T-helper 2 cell (primary cell): ENCODE data around the gene RASA4B.
"Not testable (repeated sequence)": the region's sequence is repeated elsewhere in the genome, so short reads cannot be mapped to it uniquely, and the experiment has no call there.

ENCODE experiments used
- DNase-seq, 5 experiments: peaks; one replicate each; pipeline versions ENCODE4 v3.0.0 to v3.0.0-alpha.2; 2012 to 2022

Gene RASA4B

DNA sequence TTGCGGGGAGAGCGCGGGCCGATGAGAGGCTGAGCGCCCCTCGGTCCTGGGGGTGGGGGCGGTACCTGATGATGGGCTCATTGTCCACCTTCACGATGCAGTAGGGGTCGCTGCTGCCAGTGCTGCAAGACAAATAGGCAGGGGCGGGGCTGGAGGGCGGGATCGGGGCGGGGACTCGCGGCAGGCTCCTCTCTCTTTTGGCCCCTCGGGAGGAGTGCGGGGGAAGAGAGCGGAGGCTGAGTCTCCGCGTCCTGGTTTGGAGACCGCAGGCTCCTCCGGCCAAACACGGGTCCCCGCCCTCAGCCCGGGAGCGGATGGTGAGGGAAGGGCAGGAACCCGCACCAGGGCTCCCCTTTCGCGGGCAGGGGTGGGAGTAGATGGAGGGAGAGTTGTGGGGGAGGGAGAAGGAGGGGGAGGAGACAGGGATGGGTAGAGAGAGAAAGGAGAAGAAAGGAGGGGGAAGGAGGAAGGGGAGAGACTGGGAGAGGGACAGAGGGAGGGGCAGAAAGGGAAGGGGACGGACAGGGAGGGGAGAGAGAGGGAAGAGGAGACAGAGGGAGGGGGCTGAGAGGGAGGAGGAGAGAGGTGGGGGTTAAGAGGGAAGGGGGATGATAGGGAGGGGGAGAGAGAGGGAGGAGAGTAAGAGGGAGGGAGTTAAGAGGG lies 5.6 kb downstream of the RASA4B start:
- not testable (repeated sequence) for DNase-seq

DNA sequence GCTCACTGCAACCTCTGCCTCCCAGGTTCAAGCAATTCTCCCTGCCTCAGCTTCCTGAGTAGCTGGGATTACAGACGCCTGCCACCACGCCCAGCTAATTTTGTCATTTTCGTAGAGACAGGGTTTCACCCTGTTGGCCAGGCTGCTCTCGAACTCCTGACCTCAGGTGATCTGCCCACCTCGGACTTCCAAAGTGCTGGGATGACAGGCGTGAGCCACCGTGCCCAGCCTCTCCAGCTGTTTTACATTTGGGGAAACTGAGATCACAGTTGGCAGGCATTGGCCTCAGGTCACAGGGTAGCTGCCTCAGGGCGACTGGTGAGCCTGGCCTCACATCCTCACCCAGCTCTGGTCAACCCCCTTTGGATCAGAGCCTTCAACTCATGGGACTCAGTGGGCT lies 7.0 kb downstream of the RASA4B start:
- not testable (repeated sequence) for DNase-seq

DNA sequence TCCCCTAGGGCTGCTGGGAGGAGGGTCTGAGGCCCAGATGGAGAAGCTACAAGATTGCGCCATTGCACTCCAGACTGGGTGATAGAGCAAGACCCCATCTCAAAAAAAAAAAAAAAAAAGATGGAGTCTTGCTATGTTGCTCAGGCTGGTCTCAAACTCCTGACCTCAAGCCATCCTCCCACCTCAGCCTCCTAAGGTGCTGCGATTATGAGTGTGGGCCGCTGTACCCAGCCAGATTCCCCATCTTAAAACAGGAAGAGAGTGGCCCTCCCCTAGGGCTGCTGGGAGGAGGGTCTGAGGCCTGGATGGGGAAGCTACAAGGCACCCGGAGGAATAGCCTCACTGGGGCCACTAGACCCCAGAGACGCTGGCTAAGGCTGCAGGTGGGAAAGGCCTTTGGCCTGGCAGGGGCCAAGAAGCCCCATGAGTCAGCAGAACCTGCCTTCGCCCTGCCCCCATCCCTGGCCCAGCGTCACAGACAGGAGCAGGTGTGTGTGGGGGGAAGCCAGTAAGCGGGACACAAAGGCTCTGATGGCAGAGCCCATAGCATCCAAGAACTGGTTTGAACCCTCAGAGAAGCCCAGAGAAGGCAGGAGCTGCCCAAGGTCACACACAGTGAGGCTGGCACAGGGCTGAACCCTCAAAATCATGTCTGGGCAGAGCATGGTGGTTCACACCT lies 10.0 kb downstream of the RASA4B start:
- not testable (repeated sequence) for DNase-seq

DNA sequence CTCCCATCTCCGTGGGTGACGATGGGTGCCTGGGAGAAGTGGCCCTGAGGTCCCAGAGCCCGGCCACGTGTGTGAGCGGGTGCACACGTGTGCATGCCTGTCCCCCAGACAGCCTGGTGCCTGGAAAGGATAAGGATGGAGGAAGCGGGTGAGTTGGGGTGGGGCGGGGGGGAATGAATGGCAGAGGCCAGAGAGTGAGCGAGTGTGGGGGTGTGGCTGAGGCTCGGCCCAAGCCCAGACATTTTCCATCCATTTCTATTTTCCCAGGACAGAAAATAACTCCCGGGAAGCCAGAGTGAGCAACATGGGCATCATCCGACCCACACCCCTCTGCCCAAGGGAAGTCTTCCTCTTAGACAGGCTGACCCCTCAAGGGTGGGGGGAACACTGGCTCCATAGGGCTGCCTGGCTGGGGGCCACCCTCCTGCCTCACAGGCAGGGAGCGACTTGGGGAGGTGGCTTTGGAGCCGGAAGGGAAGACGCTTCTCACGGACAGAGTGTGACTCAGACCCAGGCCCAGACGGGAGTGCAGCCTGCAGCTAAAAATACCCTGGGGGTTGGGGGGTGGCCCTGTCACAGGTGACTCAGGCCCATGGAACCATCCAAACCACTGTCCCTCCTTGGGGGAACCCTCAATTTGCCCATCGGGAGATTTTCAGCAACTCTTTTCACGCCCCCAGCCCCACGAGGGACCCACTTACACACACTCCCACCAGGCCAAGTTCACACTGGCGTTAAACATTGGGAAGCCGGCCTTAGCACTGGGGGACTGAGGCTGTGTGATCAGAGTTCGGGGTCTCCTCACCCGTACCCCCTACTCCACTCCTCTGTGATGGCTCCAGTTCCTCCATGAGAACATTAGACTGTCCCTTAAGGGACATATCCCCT lies 12.0 kb downstream of the RASA4B start:
- DNase-seq = not testable (repeated sequence)

DNA sequence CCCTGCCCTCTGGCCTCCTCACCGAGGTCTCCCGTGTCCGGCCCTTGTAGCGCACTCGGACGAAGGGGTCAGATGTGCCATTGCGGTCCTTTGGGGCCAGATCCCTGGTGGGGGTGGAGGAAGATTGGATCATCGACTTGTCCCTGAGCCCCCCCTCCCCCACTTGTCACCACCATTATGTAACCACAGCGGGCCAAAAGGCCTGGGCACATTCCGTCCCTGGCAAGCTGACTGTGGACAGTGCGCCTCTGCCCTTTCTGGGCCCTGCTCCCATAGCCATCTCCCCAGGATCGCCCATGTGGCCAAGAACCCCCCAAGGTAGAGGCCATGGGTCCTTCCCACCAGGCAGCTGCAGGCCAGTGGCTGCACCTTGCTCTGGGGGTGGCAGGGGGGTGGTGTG lies 14.4 kb downstream of the RASA4B start:
- not testable (repeated sequence) for DNase-seq

DNA sequence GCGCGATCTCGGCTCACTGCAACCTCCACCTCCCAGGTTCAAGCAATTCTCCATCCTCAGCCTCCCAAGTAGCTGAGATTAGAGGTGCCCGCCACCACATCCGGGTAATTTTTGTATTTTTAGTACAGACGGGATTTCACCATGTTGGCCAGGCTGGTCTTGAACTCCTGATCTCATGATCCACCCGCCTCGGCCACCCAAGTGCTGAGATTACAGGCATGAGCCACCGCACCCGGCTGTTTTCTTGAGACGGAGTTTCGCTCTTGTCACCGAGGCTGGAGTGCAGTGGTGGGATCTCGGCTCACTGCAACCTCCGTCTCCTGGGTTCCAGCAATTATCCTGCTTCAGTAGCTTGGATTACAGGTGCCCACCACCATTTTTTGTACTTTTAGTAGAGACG lies 19.3 kb downstream of the RASA4B start:
- not testable (repeated sequence) for DNase-seq

DNA sequence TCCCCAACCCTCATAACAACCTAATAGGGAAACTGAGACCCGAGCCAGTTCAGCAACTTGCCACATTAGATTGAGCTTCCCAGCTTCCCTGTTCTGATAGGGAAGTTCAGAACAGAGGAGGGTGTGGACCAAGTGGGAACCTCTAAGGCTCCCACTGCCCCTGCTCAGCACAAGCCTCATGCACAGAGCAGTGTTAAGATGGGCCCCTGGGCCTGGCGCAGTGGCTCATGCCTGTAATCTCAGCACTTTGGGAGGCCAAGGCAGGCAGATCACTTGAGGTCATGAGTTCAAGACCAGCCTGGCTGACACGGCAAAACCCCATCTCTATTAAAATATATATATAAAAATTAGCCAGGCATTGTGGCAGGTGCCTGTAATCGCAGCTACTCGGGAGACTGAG lies 20.3 kb downstream of the RASA4B start:
- DNase-seq = not testable (repeated sequence)

DNA sequence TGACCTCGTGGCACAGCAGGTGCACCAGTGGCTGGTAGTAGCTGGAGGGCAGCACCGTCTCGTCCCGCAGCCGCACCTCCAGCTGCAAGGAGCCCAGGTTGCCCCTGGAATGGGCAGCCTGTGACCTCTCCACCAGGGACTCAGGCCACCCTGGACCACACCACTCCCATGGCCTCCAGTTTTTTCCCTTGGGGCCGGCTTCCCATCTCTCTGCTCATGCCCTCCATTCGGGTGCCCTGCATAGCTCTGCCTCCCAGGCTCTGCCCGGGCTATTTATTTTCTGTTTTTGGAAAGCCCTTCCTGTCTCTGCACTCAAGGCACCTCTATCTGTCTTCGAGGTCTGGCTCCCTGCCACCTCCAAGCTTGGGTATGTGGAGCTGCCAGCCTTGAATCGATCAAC lies 20.7 kb downstream of the RASA4B start:
- not testable (repeated sequence) for DNase-seq

DNA sequence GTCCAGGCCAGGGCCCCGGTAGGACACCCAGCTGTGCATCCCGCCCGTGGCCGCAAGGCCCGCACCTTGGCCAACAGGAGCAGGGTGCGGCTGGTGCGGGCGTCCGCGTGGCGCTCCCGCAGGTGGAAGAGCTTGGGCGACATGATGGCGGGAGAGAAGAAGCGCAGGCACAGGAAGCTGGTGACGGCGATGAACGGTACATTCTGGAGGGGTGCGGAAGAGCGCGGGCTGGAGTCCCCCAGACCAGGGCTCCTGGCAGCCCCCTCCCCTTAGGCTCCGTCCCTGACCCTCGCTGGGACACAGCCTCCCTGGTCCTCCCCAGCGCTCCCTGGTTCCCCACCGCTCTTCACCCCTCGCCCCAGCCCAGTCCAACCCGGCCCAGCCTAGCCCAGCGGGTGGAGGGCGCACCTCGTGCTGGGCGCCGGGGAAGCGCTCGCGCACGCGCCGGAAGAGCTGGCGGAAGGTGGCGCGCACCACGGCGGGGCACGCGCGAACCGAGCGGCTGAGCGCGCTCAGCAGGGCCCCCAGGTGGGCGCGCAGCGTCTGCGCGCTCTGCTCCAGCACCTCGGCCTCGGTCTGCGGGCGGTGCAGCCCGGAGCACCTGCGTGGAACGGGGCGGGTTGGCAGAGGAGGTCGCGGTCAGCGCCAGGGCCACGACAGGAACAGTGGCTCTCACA lies 23.0 kb downstream of the RASA4B start:
- not testable (repeated sequence) for DNase-seq

DNA sequence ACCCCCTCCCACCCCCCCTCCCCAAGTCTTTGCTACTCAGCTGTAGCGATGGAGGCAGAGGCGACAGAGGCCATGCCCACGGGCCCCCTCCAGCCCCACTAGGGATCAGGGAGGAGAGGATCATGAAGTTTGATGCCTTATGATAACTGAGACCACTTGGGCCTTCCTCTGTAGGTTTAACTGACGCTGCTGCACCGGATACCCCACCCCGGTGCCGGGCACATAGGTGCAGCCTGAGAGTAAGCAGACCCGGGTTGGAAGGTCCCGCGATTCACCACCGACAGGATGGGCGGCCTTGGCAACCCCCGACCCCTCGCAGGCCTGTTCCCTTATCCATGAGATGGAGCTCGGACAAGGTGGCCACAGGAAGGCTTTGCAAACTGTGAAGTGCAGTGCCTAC lies 23.6 kb downstream of the RASA4B start:
- DNase-seq = not testable (repeated sequence)

DNA sequence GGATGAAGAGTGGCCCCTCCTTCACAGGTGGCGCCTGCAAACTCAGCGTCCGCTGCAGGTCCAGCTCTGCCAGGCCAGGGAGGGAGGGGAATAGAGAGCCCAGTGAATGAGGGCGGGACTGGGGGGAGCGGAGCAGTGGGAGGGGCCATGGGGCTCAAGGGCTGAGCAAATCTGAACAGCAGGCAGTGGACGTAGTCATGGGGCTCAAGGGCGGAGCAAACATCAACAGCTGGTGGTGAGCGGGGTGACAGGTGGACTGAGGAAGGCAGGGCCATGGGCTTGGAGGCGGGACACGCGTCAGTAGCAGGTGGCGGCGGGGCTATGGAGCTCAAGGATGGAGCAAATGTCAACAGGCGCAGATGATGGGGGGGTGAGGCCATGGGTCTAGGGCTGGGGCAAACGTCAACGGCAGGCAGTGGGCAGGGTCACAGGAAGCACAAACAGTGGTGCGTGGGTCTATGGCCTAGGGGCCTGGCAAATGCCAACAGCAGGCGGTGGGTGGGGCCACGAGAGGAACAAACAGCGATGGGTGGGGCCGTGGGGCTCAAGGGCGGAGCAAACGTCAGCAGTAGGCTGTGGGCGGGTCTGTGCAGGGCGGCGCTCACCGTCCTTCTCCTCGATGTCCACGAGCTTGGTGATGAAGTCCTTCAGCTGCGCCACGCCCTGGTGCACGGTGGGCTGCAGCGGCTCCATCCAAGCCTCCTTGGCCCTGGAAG lies 24.2 kb downstream of the RASA4B start:
- DNase-seq = not testable (repeated sequence)

DNA sequence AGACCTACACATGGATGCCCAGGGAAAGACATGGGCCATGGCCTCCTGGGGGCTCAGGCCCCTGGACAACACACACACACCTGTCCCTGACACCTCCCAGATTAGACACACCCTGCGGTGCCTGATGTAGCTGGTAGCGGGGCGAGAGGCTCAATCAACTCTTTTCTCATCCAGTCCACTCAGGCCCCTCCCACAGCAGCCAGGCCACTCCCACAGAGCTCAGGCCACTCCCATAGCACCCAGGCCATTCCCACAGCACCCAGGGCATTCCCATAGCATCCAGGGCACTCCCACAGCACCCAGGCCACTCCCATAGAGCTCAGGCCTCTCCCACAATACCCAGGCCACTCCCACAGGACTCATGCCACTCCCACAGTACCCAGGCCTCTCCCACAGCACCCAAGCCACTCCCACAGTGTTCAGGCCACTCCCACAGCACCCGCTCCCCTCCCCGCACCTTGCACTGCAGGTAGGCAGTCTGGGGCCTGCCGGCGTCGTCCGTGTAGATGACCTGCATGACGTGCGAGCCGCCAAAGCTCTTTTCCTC lies 27.0 kb downstream of the RASA4B start:
- peak in 4 of 5 experiments; percentile 39 to 48 (median 45) for DNase-seq

DNA sequence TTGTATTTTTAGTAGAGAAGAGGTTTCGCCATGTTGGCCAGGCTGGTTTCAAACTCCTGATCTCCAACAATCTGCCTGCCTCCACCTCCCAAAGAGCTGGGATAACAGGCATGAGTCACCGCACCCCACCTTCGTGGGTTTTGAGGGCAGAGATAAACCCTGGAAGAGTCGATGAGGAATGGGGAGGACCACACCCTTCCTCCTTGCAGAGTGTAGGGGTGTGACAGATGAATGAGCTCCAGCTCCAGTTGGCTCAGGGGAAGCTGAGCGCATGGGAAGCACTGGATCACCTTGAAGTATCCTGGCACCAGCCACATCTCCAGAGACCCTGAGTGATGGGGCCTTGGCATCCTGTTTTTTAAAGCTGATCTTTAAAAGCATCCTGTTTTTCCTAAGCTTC lies 33.3 kb downstream of the RASA4B start:
- DNase-seq = not testable (repeated sequence)

DNA sequence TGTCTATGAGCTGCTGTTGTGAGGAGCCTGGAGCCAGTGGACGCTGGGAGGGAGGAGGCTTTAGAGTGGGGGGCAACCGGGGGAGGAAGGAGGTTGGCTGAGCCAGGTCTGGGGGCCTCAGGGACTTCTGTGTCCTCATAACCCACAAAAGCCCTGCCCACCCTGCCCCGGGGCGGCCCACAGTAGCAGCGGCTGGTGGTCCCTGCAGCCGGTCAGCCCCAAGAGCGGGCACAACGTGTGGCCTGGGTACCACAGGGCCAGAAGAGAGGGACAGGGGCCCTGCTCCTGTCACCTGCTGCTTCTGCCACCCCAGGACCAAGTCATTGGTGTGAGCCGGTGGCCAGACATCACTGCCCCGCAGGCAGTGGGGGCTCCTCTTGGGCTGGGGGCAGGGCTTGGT lies 35.6 kb downstream of the RASA4B start:
- DNase-seq = not testable (repeated sequence)

DNA sequence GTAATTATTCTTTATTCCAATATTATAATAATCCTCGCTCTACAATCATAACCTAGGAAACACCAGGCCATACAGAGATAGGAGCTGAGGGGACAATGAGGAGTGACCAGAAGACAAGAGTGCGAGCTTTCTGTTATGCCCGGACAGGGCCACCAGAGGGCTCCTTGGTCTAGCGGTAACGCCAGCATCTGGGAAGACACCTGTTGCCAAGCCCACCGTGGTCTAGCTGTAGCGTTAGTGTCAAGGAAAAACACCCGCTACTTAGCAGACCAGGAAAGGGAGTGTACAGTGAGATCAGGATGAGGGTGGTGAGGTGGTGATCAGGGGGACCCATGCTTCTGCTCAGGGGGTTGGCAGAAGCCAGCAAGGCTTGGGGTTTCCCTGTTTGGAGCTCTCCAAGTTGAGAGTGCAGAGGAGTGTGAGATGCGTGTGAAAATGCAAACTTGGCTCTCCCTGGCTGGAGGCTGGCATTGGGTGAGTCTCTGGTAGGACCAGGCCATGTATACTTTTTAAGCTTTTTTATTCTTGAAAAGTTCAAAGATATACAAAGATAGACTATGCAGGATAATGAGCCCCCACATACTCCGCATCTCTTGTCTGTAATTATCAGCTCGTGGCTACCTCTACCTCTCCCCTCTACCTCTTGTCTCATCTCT lies 37.5 kb downstream of the RASA4B start:
- DNase-seq = not testable (repeated sequence)

DNA sequence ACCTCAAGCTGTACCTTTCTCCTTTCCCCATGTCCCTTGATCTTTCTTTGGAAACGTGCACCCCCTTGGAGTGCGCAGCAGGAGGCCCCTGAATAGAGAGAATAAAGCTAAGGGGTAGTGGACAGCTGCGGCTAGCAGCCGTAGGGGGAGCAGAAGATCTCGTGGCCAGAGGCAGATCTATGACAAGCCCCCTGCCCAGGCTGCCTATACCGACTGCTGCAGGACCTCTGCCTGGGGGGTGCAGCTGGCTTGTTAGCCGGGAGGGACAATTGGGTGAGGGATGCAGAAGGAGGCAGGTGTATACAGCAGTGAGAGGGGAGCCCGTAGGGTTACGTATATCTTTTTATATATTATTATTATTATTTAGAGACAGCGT lies 38.4 kb downstream of the RASA4B start:
- not testable (repeated sequence) for DNase-seq

DNA sequence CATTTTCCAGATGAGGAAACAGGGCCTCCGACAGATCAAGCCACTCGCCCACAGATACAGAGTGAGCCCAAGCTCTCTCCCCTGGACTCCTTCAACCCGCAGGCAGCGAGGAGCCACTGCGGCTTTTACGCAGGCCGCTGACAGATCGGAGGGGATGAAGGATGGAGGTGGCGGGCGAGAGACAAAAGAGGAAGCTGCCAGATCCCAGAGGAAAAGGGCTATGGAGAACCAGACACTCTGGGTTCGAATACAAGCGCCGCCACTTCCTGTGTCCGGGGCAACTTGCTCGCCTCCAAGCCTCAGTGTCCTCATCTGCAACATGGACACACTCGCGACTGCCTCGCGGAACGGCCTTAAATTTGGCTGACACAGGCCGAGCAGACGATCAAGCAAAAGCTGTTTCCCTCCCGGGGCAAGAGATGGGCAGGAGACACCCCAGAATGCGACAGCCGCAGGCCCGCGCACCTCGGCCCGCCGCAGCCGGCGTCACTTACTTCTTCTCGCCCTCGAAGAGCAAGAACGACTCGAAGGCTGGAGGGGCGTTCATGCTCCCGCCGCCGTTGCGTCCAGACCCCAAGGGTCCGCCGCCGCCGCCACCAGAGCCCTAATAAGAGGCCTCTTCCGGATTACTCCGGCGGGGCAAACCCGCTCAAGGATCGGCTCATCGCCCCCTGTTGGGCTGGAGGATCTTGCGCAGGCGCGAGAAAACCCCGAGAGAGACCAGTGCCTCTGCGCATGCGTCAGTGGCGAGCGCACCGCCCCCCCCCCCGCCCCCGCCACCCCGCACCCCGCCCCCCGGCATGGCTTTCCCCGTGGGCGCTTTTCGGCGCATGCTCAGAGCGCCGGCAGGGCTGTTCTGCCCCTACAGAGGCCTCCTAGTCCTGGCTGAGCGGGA lies 39.0 kb downstream of the RASA4B start, which contains the start of gene POLR2J:
Gene POLR2J (minus strand): TSS at position 609 of the 895 bp plus-strand sequence. CDS start 62 bp downstream, at position 547.
- DNase-seq = peak; percentile 78 to 86 (median 81)

DNA sequence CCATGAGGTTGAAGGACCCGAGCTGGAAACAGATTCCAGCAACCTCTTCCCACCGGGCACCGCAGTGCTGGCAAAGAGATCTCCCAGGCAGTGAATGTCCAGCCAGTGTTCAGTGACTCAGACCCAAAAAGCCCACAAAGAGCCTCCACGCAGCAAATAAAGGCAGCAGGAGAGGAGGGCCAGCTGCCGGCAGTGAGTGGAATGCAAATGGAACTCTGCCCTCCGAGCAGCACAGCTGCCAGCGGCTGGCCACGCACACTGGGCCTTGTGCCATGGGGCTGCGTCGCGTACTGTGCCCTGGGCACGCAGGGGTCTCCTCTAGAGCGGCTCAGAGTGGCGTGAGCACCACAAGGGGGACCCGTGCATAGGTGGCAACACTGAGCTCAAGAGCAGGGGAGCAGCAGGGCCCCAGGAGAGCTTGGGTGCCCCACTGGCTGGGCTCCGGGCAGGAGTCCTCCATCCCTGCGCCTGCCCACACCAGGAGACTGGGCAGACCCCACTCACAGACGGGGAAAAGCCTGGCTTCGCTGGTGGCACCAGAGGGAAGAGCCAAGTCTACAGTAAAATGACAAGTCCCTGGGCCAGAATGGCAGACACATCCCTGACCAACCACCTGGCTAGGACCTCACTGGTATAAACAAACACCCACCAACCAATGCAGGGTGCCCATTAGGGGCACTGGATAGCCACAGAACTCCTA lies 42.7 kb downstream of the RASA4B start:
- not testable (repeated sequence) for DNase-seq

DNA sequence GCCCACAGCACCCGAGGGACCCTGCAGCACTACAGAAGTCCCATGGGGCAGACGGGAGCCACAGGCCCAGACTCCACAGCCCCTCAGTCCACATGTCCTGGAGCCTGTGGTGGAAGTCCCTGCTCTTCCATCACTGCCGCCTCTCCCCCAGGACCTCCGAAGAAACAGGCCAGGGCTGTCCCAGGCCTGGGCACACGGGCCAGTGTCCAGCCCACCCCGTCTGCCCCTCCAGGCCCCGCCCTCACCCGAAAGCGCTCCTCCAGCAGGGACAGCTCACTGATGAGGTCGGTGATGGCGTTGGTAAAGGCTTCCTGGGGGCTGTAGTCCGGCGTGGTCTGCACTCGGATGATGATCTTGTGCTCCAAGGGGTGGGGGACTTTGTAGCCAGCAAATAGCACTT lies 43.5 kb downstream of the RASA4B start:
- not testable (repeated sequence) for DNase-seq
